SH-SY5Y (cell line): Measurements from ENCODE around the gene COL18A1.

Experiments used
- GATA2 ChIP-seq: IDR thresholded peaks from 2 replicates; pipeline ENCODE4 v1.6.1; 2011; ENCODE audit warnings: mild to moderate bottlenecking, low read depth, low read length
- GATA3 ChIP-seq: IDR thresholded peaks from 2 replicates; pipeline ENCODE4 v1.6.1; 2011; ENCODE audit warnings: low read depth, mild to moderate bottlenecking, low read length, moderate library complexity

The COL18A1 gene

GRCh38 chr21:45404730-45405270 lies at the start of gene COL18A1:
Gene COL18A1, plus strand, starts transcription at chr21:45405165. Its CDS starts 66 bp downstream, at chr21:45405231.
- no peak for TF ChIP-seq GATA2
- TF ChIP-seq GATA3 = no peak

GRCh38 chr21:45355573-45355972 lies 49.4 kb upstream of the COL18A1 start:
- no peak for TF ChIP-seq GATA2
- TF ChIP-seq GATA3 = no peak

- no peak for TF ChIP-seq GATA2
- no peak for TF ChIP-seq GATA3
Observed at GRCh38 chr21:45356251-45356650, 48.7 kb upstream of the COL18A1 start.

GRCh38 chr21:45356653-45357435 lies 48.1 kb upstream of the COL18A1 start:
- no peak for TF ChIP-seq GATA3
- no peak for TF ChIP-seq GATA2

GRCh38 chr21:45357436-45358260 lies 47.3 kb upstream of the COL18A1 start:
- TF ChIP-seq GATA2 (no peak), GATA3 (no peak)

GRCh38 chr21:45358261-45358670 lies 46.7 kb upstream of the COL18A1 start:
- no peak for TF ChIP-seq GATA3
- no peak for TF ChIP-seq GATA2

- TF ChIP-seq GATA2 (no peak), GATA3 (no peak)
Observed at GRCh38 chr21:45358711-45359310, 46.2 kb upstream of the COL18A1 start.

GRCh38 chr21:45359451-45360217 lies 45.3 kb upstream of the COL18A1 start:
- TF ChIP-seq GATA2 (no peak), GATA3 (no peak)

- TF ChIP-seq GATA2 (no peak), GATA3 (no peak)
Observed at GRCh38 chr21:45361033-45361997, 43.6 kb upstream of the COL18A1 start.

GRCh38 chr21:45362077-45362747 lies 42.8 kb upstream of the COL18A1 start:
- TF ChIP-seq GATA3 = no peak
- TF ChIP-seq GATA2 = no peak

GRCh38 chr21:45362748-45363145 lies 42.2 kb upstream of the COL18A1 start:
- no peak for TF ChIP-seq GATA2
- no peak for TF ChIP-seq GATA3

GRCh38 chr21:45363921-45364467 lies 41.0 kb upstream of the COL18A1 start:
- TF ChIP-seq GATA3 (no peak), GATA2 (no peak)
